ENCODE results near the gene NPAS3.

GRCh38 chr14:32938719-32939253, at the start of gene NPAS3:
- TF ChIP-seq POLR2A (IDR thresholded peaks at IDR 0.05; ENCODE audit: low read length) (no peak), GATA1 (IDR thresholded peaks at IDR 0.05; ENCODE audit: low read depth, low read length) (no peak)

Measured in erythroblast (primary cell).